ENCODE measurements around the gene SYP. TPM values are rescaled to one million over a fixed set of nuclear protein-coding genes. Genes with fewer than 3 reads are reported as not detected.

SYP gene
- total and polyA plus RNA-seq, 8 donors, result 0.89 to 211 (median 3.9) TPM; not detected in 1

GRCh38 chrX:49165901-49166881 is 33.8 kb downstream of the SYP start:
- peaks cover 0 to 3% (median 0%) of the 10 kb centered on the region in 4 donors for H3K9me3 ChIP-seq
- intact Hi-C loops (cut with DNase I; ENCODE audit: low total_unique reads), result no loop called here
- 25 to 50% (median 44%) methylated on average over 15 to 61 of the region's 61 CpGs for WGBS, 5 donors
- H3K27me3 ChIP-seq, result no peaks in the 10 kb centered on the region
- H3K27ac ChIP-seq, result peak overlapping the region; percentile 67 to 92 (median 91)
- no peaks in the 10 kb centered on the region for H3K36me3 ChIP-seq
- H3K4me3 ChIP-seq, result peak overlapping the region; percentile 20 to 38 (median 35)
- peaks cover 4 to 39% (median 26%) of the 10 kb centered on the region in 4 donors for H3K4me1 ChIP-seq
- DNase-seq, result peak; percentile 66 to 96
- TF ChIP-seq POLR2AphosphoS5 (IDR thresholded peaks at IDR 0.05), result peak; percentile 4 to 32 (median 28)
- TF ChIP-seq POLR2A (IDR thresholded peaks at IDR 0.05), result no peak

- intact Hi-C loops (cut with DNase I; ENCODE audit: low total_unique reads), result no loop called here
- no peaks in the 10 kb centered on the region for H3K36me3 ChIP-seq
- peak overlapping the region; percentile 32 to 94 (median 92) for H3K27ac ChIP-seq
- H3K27me3 ChIP-seq, result no peaks in the 10 kb centered on the region
- no peak for DNase-seq
- no peak for TF ChIP-seq CTCF (IDR thresholded peaks at IDR 0.05)
- no peak for TF ChIP-seq POLR2A (IDR thresholded peaks at IDR 0.05)
- H3K4me3 ChIP-seq, result no peak overlapping the region
- 81 to 89% (median 83%) methylated on average over 19 to 31 of the region's 31 CpGs for WGBS, 5 donors
- peaks cover 4 to 39% (median 26%) of the 10 kb centered on the region in 4 donors for H3K4me1 ChIP-seq
- H3K9me3 ChIP-seq, result no peaks in the 10 kb centered on the region
Observed at GRCh38 chrX:49164589-49165360, 35.2 kb downstream of the SYP start.

- peak; percentile 86 to 95 for DNase-seq
- Histone ChIP-seq H3K4me3 (peak overlapping the region; percentile 38 to 45 (median 42)), H3K4me1 (peaks cover 4 to 39% (median 26%) of the 10 kb centered on the region in 4 donors), H3K36me3 (no peaks in the 10 kb centered on the region), H3K27ac (peak overlapping the region; percentile 90 to 94 (median 92)), H3K9me3 (no peaks in the 10 kb centered on the region), H3K27me3 (no peaks in the 10 kb centered on the region)
- WGBS, 5 donors, result 0 to 39% (median 5%) methylated on average over 13 to 69 of the region's 69 CpGs
- TF ChIP-seq CTCF (IDR thresholded peaks at IDR 0.05) (peak in 5 of 7 experiments; percentile 41 to 86 (median 72)), EP300 (IDR thresholded peaks at IDR 0.05) (no peak), POLR2AphosphoS5 (IDR thresholded peaks at IDR 0.05) (peak; percentile 36 to 76 (median 40)), POLR2A (IDR thresholded peaks at IDR 0.05) (no peak)
- intact Hi-C loops (cut with DNase I; ENCODE audit: low total_unique reads), result no loop called here
Observed at GRCh38 chrX:49163555-49164419, 36.2 kb downstream of the SYP start.

- DNase-seq, result peak; percentile 51 to 71
- peaks cover 4 to 29% (median 20%) of the 10 kb centered on the region in 4 donors for H3K4me1 ChIP-seq
- 31 to 58% (median 52%) methylated on average over 2 to 28 of the region's 28 CpGs for WGBS, 5 donors
- no peaks in the 10 kb centered on the region for H3K9me3 ChIP-seq
- H3K4me3 ChIP-seq, result peak within 1 kb of the TSS; percentile 38 to 45 (median 42)
- no peaks in the 10 kb centered on the region for H3K27me3 ChIP-seq
- H3K36me3 ChIP-seq, result no peaks in the 10 kb centered on the region
- peak within 1 kb of the TSS; percentile 90 to 94 (median 92) for H3K27ac ChIP-seq
- TF ChIP-seq POLR2AphosphoS5 (IDR thresholded peaks at IDR 0.05) (no peak), CTCF (IDR thresholded peaks at IDR 0.05) (no peak), POLR2A (IDR thresholded peaks at IDR 0.05) (no peak), EP300 (IDR thresholded peaks at IDR 0.05) (no peak)
- intact Hi-C loops (cut with DNase I; ENCODE audit: low total_unique reads), result no loop called here
Observed at GRCh38 chrX:49162620-49163019, 37.4 kb downstream of the SYP start, which contains the start of gene MAGIX. Gene MAGIX, plus strand, starts transcription at chrX:49162758. Its CDS starts 132 bp downstream, at chrX:49162890.
